CD4-positive, alpha-beta T cell treated with Interleukin-12 subunit alpha and Interleukin-12 subunit beta, for 1 hour (primary cell): ENCODE measurements around the gene FBXO47.
A peak's percentile ranks its signal among the peaks of the same experiment; 100 is the strongest.
"Not testable (repeated sequence)": the region's sequence is repeated elsewhere in the genome, so short reads cannot be mapped to it uniquely, and the experiment has no call there.

Experiments used
- DNase-seq: peaks from one replicate; pipeline ENCODE4 v3.0.0-alpha.2; 2020

The FBXO47 gene

DNA sequence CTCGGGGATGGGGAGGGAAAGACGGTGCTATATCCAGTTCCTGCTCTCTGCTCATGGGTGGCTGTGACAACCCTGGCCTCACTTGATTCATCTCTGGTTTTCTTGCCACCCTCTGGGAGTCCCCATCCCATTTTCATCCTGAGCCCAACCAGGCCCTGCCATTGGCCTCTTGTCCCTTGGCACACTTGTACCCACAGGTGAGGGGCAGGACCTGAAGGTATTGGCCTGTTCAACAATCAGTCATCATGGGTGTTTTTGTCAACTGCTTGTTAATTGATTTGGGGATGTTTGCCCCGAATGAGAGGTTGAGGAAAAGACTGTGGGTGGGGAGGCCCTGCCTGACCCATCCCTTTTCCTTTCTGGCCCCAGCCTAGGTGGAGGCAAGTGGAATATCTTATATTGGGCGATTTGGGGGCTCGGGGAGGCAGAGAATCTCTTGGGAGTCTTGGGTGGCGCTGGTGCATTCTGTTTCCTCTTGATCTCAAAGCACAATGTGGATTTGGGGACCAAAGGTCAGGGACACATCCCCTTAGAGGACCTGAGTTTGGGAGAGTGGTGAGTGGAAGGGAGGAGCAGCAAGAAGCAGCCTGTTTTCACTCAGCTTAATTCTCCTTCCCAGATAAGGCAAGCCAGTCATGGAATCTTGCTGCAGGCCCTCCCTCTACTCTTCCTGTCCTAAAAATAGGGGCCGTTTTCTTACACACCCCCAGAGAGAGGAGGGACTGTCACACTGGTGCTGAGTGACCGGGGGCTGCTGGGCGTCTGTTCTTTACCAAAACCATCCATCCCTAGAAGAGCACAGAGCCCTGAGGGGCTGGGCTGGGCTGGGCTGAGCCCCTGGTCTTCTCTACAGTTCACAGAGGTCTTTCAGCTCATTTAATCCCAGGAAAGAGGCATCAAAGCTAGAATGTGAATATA, 46.6 kb downstream of the FBXO47 start:
- no peak for DNase-seq

DNA sequence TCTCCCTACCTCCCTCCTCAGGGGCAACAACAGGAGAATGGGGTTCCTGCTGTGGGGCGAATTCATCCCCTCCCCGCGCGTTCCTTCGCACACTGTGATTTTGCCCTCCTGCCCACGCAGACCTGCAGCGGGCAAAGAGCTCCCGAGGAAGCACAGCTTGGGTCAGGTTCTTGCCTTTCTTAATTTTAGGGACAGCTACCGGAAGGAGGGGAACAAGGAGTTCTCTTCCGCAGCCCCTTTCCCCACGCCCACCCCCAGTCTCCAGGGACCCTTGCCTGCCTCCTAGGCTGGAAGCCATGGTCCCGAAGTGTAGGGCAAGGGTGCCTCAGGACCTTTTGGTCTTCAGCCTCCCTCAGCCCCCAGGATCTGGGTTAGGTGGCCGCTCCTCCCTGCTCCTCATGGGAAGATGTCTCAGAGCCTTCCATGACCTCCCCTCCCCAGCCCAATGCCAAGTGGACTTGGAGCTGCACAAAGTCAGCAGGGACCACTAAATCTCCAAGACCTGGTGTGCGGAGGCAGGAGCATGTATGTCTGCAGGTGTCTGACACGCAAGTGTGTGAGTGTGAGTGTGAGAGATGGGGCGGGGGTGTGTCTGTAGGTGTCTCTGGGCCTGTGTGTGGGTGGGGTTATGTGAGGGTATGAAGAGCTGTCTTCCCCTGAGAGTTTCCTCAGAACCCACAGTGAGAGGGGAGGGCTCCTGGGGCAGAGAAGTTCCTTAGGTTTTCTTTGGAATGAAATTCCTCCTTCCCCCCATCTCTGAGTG, 47.7 kb downstream of the FBXO47 start:
- no peak for DNase-seq

DNA sequence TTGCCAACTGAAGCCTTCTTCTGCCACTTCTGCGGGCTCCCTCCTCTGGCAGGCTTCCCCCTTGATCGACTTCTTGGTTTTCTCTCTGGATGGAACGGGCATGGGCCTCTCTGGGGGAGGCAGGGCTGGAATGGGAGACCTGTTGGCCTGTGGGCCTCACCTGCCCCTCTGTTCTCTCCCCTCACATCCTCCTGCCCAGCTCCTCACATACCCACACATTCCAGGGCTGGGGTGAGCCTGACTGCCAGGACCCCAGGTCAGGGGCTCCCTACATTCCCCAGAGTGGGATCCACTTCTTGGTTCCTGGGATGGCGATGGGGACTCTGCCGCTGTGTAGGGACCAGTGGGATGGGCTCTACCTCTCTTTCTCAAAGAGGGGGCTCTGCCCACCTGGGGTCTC, 48.3 kb downstream of the FBXO47 start:
- no peak for DNase-seq

DNA sequence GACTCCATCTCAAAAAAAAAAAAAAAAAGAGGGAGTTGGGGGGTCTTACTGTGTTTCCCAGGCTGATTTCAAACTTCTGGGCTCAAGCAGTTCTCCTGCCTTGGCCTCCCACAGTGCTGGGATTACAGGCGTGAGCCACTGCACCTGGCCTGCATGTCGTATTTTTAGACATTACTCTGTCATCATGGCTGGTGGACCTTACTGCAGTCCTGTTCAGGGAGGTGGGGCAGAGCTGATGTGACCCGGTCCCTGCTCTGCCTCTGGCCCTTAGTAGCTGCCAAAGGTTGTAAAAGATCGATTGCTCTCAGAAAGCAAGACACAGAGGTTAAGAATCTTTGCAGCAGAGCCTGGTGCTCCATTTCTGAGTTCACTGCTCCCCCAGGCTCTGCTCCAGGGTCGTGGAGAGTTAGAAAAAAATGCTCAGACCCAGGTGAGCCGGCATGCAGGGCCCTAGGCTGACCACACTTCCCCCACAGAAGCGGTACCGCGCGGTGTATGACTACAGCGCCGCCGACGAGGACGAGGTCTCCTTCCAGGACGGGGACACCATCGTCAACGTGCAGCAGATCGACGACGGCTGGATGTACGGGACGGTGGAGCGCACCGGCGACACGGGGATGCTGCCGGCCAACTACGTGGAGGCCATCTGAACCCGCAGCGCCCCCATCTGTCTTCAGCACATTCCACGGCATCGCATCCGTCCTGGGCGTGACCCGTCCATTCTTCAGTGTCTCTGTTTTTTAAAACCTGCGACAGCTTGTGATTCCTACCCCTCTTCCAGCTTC, 48.9 kb downstream of the FBXO47 start:
- DNase-seq = no peak

DNA sequence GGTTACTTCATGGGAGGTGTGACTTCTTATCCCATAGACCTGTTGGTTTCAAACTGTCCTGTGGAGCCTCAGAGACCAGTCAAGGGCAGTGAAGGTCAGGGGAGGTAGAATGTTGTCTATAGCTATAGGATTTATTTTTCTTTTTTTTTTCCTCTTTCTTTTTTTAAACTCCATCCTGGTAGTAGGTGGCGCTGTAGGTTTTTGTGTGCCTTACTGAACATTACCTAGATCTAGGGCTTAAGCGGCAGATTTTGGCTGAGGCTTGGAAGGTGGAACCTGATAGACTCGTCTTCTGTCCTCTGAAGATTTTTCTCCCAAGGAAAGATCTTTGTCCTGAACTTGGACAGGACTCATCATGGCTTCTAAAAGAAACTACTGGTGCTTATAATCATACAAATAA, 49.9 kb downstream of the FBXO47 start:
- no peak for DNase-seq

DNA sequence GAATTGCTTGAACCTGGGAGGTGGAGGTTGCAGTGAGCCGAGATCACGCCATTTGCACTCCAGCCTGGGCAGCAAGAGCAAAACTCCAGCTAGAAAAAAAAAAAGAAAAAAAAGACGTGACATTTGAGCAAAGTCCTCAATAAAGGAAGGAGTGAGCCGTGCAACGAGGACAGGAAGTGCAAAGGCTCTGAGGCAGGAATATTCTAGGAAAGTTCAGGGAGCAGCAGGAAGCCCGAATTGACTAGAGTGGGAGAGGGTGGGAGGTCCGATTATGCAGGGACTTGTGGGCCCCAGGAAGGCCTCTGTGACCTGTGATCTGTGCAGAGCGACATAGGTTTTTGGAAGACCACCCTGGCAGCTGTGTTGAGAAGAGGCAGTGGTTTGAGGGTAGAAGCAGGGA, 50.4 kb downstream of the FBXO47 start:
- no peak for DNase-seq

DNA sequence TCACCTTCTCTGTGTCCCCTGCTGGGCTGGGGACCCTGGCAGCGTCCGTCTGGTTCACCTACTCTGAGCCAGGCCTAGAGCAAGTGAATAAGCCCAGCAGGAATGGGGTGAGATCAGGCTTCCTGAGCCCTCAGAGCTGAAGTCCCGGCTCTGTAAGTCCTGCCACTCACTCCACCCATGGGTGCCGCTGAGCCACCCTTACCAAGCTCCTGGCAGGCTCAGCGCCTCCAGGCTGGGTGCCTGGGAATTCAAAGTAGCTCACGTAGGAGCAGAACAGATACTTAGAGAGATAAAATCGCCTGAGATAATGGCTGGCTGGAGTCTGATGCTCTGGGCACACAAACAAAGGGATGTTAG, 51.6 kb downstream of the FBXO47 start:
- no peak for DNase-seq

DNA sequence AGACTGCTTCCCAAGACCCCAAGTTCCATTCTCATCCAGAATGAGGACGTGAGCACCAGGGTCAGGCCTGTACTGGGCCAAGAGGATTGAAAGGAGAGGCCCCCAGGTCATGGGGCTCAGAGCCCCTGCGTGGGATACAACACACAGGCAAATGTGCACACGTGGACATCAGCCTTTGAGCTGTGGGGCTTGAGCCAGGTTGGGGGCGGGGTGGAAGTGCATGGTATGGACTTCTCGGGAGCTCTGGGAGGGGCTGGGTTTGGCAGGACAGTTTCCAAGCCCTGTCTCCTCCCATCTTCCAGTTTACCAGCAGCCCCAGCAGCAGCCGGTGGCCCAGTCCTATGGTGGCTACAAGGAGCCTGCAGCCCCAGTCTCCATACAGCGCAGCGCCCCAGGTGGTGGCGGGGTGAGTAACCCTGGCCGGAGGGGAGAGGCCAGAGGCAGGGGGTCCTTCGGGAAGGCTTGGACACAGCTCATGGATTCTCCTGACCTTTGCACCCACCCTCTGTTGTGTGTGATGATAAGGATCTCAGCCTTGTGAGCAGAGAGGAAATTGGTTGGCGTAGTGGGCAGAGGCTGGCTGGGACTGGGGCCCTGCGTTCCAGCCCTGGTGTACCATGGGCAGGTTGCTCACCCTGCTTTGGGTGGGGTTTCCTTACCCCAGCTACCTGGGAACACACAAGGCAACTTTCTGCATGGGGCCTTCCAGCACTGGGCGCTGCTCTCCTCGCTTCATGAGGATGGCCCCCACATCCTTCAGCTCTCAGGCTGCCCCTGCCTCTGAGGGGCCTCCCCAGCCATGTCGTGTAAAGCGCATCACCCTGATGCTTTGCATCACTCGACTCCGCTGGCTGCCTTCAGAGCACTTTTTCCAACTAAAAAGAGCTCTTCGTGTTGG, 52.2 kb downstream of the FBXO47 start:
- no peak for DNase-seq

DNA sequence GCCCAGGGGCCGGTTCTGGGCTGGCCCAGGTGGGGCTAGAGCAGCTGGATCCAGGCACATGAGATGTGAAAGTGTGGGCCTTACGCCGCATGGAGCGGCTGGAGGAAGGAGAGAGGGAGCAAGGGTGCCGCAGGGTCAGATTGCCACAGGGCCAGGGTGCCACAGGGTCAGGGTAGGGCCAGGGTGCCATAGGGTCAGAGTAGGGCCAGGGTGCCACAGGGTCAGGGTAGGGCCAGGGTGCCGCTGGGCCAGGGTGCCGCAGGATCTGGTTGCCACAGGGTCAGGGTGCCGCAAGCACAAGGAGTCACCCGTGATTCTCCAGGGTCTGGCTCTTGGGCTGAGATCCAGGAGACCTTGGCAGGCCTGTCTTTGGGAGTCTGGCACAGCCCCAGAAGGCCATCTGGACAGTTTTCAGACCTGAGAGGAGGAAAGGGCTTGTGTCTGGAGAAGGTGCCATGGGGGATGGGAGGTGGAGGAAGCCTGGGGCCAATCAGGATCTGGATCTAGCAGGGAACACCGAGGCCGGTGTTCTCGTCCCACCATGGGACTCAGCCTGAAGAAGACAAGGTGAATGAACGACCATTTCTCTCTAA, 54.9 kb downstream of the FBXO47 start:
- DNase-seq = no peak

DNA sequence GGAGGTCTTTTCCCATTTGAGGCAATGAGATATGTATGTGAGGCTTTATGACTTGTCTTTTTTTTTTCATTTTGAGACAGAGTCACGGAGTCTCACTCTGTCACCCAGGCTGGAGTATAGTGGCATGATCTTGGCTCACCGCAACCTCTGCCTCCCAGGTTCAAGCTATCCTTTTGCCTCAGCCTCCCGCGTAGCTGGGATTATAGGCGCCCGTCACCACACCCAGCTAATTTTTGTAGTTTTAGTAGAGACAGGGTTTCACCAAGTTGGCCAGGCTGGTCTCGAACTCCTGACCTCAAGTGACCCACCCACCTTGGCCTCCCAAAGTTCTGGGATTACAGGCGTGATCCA, 55.5 kb downstream of the FBXO47 start:
- DNase-seq = not testable (repeated sequence)

DNA sequence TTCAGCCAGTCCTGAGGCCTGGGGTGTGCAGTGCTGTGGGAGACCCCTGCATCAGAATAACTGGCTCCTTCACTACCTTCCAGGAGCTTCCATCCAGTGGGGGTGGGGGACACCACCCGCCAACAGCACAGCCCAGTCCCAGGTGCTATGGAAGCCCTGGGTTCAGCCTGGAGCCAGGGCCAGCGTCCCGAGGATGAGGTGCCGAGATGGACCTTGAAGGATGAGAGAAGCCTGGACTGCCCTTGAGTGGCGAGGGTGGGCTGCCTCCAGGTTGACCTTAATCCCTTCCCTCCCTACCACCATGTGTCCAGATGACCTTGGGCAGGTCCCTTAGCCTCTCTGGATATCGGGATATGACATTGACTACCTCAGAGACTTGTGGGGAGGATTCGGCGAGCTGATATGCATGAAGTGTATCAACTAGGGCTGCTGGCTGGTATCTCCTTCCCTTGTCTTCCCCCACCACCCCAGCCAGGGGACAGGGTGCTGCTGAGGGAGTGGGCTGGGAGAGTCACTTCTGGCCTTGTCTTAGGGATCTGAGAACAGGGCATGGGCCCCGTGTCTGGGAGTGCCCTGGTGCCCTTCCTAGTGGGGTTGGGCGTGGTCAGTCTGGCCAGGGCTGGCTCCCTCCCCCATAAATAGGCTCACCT, 56.0 kb downstream of the FBXO47 start:
- no peak for DNase-seq

DNA sequence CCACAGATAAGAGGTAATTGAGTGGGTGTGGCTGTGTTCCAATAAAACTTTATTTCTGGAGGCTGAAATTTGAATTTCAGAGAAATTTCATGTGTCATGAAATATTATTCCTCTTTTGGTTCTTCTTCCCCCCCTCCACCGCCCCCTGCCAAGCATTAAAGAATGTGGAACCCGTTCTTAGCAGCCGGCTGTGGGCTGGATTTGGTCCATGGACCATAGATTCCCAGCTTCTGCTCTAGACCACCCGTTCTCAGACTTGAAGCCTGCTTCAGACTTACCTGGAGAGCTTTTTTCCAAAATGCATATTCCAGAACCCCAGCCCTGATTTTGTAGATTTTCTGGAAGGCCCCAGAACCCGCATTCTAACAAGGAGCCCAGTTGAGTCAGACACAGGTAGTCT, 56.9 kb downstream of the FBXO47 start:
- no peak for DNase-seq

DNA sequence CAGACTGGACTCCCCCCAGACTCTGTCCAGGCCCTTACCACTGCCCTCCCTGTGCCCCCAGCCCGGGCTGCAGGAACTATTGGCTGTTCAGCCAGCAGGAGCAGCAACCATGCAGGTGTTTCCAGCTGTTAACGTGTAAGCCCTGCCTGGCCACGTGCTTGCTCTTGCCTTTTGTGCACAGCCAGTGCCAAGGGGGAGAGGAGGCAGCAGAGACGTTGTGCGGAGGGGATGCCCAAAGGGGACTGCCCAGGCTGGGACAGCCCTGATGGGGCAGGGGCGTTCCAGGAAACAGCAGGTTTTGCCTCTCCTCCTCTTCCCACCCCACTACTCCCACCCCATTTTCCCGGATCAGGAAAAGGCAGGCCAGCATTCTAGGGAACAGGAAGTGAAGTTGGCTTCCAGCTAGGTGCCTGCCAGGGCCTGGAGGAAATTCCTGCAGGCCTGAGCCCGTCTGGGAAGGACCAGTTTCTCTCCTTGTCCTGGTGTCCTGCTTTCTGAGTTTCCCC, 58.5 kb downstream of the FBXO47 start:
- no peak for DNase-seq

DNA sequence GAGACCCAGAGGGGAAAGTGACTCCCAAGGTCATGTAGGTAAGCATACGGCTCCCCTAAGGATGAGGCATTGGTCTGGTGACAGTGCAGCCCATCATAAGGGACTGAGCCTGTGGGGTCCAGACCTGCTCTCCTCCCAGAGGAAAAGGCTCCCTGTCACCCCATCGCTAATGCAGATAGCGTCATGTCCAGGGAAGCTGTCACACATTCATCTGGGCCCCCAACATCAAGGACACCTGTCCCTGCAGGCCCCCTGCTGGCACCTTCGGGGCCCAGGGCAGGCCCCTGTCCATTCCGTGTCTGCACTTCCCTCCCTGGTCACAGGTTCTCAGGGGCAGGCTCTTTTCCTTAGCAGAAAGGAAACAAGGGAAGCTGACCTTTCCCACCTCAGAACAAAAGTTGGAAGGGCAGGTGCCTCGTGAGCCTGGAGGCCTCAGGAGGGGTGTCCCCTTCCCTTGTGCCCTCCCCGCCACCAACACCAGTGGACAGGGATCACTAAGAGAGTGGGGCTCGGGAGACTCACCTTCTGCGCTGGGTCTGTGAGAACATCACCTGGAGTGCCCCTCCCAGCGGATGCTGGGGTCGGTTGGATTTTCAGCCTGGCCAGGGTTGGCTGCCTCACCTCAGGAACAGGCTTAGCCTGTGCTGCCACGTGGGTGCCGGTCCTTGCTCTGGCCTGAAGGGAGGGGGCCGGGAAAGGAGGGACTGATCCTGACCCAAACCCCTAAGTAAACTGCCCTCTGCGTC, 59.1 kb downstream of the FBXO47 start:
- no peak for DNase-seq

DNA sequence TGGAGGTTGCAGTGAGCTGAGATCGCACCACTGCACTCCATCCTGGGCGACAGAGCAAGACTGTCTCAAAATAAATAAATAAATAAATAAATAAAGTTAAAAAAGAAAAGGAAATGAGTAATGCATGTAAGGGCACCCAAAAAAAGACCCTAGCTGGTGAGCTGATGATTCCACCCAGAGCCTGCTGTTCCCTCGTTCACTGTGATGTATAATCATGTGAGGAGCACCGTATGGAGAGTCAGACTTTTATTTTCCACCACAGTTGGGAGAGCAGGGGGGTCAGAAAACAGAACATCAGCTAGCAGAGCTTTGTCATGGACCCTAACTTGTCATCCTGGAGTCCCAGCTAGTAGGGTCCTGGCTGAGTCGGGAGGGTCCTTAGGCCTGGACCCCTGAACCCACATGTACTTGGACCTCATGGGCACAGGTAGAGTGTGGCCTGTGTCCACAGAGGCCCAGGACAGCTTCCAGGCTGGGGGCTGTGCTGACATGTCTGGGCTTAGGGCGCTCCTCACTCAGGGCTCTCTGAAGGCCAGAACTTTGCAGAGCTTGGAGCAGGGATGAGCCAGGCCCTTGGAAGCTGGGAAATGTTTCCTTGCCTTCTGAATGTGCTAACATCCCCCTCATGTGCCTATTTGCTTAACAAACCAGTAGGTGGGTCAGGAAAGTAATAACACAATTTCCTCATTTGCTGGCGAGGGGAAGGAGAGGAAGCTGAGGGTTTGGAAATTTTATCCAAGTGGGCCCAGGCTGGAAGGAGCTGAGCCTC, 60.6 kb downstream of the FBXO47 start:
- DNase-seq = no peak

DNA sequence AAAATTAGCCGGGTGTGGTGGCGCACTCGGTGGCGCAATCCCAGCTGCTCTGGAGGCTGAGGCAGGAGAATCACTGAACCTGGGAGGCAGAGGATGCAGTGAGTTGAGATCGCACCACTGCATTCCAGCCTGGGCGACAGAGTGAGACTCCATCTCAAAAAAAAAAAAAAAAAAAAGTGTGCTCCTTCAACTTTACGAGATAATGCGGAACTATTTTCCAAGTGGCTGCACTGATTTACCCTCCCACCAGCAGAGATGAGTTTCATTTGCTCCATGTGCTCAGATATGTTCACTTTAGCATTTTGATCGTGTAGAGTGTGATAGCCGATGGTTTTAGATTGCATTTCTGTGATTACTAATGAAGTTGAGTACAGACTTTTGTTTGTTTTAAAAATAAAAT, 61.8 kb downstream of the FBXO47 start:
- DNase-seq = no peak

DNA sequence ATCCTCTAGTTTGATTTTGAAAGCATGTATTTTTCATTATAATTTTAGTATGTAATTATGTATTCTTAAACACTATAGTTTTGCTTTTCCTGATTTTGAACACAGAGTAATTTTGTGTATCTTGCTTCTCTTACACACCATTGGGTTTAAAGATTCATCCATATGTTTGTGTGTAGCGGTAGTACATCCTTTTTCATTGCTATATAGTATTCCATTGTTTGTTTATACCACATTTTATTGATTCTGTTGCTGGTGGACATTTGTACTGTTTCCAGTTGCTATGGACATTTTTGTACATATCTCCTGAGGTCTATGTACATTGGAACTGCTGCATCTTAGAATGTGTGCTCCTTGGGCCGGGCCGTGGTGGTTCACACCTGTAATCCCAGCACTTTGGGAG, 62.3 kb downstream of the FBXO47 start:
- DNase-seq = no peak

DNA sequence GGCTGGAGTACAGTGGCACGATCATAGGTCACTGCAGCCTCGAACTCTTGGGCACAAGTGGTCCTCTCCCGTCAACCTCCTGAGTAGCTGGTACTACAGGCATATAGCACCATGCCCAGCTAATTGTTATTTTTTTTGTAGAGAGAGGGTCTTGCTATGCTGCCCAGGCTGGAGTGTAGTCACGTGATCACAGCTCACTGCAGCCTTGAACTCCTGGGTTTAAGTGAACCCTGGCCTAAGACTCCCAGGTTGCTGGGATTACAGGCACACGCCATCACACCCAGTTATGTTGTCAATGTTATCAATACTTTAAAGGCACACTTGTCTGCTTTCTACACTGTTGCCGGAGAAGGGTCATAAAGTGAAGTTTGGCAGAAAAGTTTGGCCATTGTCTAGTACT, 63.8 kb downstream of the FBXO47 start:
- DNase-seq = no peak

DNA sequence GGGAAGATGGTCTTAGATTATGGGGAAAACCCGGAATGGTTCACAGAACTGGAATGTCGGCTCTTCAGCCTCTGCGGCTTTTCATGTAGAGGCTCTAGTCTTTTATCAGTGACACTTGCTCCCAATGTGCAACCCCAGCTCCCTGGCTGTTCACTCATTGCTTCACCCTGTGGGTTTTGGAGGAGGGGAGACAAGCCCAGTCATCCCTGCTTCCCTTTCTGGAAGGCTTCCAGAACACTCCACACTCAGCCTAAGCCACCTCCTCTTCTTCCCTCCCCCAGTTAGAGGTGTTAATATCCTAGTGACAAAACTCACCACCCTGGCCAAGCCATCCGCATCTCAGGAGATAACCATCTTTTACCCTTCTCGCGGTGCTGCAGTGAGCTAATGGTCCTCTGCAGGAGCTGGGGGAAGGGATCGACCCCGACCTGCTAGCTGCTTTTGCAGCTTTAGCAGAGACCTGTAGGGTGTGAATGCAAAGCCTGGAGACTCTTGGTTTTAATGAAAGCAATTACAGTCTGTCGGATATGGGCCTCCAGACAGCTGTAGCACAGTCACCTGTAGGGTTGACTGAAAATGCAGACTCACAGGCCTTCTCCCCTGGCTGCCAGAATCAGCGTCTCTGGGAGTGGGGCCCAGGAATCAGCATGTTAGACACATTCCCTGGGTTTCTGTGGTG, 66.1 kb downstream of the FBXO47 start:
- peak; percentile 62 for DNase-seq
